SK-N-MC (cell line): ENCODE measurements around the gene CDKAL1.

ENCODE experiments used
- EZH2 ChIP-seq: fragments of 200-600 bp; sonication (generic); IDR thresholded peaks from one replicate; pipeline ENCODE4 v1.6.1; 2017; ENCODE audit warnings: antibody characterized with exemption
- FOXP2 ChIP-seq: optimal IDR thresholded peaks from 2 replicates; pipeline ENCODE3; 2011; ENCODE audit warnings: mild to moderate bottlenecking, moderate library complexity; ENCODE audit not compliant: insufficient read depth; ENCODE audit errors: extremely low read length, control extremely low read depth
- POLR2AphosphoS5 ChIP-seq: IDR thresholded peaks from 2 replicates; pipeline ENCODE4 v1.6.1; 2012; ENCODE audit warnings: mild to moderate bottlenecking, low read depth, low read length, borderline replicate concordance

DNA sequence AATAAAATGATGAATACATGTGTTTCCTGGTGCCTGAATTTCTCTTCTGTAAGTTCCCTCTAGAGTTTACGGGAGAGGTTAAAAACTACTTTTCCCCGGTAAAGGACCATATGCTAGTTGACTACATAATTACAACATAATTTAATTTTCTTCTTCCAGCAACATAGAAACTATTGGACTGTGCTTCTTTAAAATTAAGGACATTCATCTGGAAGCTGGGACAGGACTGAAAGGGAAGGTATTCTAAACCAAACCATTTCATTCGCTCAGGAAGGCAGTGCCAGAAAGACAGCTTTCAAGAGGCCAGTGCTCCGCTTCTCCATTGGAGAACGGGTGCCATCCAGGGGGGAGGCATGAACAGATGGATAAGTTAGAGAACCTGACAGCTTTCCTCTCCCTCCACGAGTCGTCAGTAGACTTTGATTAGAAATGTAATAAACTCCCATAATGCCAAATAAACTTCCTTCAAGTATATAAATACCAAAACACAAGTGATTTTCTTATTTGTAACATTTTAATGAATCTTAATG lies 601.3 kb downstream of the CDKAL1 start:
- TF ChIP-seq EZH2 (no peak), POLR2AphosphoS5 (no peak), FOXP2 (no peak)
